Left kidney (tissue), 2 donors: ENCODE data around the gene HSPB7. TPM values are rescaled to one million over a fixed set of nuclear protein-coding genes. Genes with fewer than 3 reads are reported as not detected.

Experiments
- DNase-seq: peaks from one replicate; pipeline ENCODE4 v3.0.0-alpha.2; 2013
- polyA plus RNA-seq: library from polyadenylated mRNA; unstranded; fragments of 120-200 nt; gene quantifications from one replicate; pipeline ENCODE4 v1.2.1, GENCODE V29; 2013; ENCODE audit not compliant: insufficient read length

The HSPB7 gene
- polyA plus RNA-seq, 1 donor, result 2.5 TPM

GRCh38 chr1:15975805-15976680, 41.8 kb downstream of the HSPB7 start, which contains the start of gene ZBTB17:
ZBTB17 (minus strand) TSS chr1:15976101; CDS start chr1:15948495, 27,606 bp downstream.
- peak; percentile 92 for DNase-seq

DNA sequence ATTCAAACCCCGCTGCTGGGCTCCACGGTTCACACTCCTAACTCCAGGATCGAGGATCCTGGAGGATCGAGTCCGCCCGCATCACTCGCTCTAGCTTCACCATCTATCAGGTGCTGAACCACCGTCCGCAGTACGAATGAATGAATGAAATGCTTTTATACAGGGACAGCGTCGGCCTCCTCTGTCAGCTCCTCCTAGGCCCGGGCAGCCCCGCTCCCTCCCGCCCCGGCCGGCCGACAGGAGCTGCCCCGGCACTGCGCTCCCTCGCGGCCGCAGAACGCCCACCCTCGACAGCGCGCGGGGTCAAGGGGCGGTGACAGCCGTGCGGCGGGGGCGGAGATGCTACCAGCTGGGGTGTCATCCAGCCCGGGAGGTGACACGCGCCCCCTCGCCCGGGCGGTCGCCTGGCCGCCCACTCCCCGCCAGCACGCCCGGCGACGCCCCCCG, 42.5 kb downstream of the HSPB7 start:
- peak; percentile 41 for DNase-seq

- no peak for DNase-seq
These were observed 43.0 kb downstream of the HSPB7 start for GRCh38 chr1:15974855-15975254.

- DNase-seq, result no peak
These were observed 44.1 kb downstream of the HSPB7 start for GRCh38 chr1:15973772-15974171.

DNA sequence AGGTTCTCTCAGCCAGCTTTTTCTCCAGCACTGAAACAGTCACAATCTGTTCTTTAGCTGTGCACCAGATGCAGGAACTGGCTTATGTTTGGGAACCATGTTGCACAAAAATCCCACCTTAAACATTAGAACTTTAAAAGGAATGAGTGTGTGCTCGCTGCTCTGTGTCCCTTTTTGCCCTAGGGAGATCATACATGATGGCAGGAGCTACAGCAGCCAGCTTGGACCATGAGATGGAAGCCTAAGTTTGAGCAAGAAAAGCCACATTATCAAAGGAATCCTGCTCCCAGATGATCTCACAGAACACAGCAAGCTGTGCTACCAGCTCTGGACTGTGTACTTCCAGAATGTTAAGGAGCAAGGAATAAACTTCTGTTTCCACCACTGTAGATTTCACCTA, 45.4 kb downstream of the HSPB7 start:
- no peak for DNase-seq

DNA sequence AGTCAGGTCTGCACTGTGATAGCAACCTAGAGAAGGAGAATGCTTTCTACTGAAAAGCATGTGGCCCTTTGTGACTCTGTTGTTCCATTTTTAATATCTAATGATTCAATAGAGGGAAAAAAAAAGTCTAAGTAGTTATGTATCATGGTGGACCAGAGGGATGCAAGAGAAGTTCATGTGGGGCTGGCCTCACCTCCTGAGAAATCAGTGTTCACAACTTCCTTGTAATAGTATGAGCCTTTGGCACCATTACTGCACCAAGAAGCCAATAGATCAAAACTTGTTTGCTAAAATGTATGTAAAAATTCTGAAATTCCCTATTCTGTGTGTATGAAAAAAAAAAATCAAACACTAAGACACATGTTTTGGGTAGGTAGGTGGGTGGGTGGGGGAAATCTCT, 46.9 kb downstream of the HSPB7 start:
- DNase-seq, result no peak

GRCh38 chr1:15969321-15969880, 48.4 kb downstream of the HSPB7 start:
- DNase-seq, result no peak

DNA sequence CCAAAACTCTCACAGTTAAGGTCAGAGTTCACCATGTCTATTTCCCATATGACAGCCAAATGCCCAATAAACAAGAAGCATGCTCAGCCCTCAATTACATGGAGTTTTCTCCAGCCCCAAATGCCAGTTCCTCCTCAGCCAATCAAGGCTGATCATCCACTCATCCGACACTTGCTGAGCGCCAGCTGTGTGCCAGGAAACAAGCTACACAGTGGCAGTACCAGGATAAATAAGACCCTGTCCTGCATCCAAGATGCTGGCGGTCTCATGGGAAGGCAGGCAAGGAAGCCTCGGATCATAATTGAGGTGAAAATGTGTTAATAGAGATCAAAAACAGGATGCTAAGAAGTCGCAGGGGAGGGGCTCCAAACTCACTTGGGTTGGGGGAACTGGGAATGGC, 49.7 kb downstream of the HSPB7 start:
- no peak for DNase-seq

- no peak for DNase-seq
These were observed 50.9 kb downstream of the HSPB7 start for GRCh38 chr1:15966956-15967344.

DNA sequence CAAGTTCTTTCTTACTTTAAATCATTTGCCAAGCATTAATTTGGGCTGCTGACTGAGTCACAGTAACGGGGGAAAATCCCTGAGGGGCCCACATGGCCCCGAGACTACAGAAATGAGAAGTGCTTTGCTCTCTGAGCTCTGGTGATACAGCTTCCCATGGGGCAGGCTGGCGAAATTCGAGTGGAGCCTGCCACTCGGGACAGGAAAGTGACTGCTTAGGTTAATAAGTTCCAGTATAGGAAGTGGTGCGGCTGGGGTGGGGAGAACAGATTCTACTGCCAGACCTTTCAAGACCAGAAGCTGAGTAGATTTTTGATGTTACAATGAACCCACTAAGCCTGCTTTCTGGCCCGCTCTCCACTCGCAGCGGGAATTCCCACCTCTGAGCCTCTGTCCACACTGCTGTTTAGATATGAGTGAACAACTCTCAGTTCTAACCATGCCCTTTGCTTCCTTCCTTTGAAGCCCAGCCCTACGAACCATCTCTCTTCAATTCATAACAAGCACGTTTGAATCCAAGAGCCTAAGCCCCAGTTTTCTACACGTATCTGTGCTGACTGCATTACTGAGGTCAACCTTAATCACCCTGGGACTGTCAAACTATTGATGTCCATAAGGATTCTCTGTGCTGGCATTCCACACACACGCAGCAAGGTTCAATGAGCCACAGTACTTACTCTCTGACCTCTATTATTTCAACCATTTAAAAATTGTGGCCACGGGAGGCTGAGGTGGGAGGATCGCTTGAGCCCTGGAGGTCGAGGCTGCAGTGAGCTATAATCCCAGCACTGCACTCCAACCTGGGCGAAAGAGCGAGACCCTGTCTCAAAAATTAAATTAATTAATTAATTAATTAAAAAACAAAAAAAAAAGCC, 51.5 kb downstream of the HSPB7 start:
- DNase-seq, result no peak

DNA sequence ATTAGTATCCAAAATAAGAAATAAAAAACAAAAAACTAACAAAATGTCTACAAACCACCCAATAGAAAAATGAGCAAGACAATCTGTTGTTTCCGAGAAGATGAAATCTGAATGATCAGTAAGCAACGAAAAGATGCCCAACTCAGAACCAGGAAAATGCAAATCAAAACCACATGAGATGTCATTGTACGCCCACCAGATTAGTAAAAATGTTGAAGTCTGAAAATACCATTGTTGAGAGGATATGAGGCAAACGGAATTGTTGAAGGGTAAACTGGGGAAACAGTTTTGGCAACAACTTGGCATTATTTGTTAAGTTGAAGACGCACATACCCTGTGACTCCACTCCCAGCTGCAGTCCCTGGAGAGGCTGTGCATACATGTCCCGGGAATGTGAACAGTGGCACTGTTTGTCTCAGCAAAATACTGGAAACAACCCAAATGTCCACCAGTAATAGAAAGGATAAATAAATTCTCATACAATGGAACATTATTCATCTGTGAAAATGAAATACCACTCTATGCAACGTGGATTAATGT, 52.5 kb downstream of the HSPB7 start:
- DNase-seq, result no peak

Other genes starting within 250 kb of the HSPB7 start
- gene UQCRHL, start 210.4 kb downstream of the HSPB7 start, polyA plus RNA-seq, result 3.1 TPM
- 68.7 TPM for gene SPEN, start 170.3 kb downstream of the HSPB7 start, polyA plus RNA-seq
- 30.6 TPM for gene ZBTB17, start 41.9 kb downstream of the HSPB7 start, polyA plus RNA-seq
- gene SRARP, start 13.8 kb downstream of the HSPB7 start, polyA plus RNA-seq, result 0.23 TPM
- gene CLCNKA, start 4.0 kb upstream of the HSPB7 start, polyA plus RNA-seq, result 9.8 TPM
- gene CLCNKB, start 25.7 kb upstream of the HSPB7 start, polyA plus RNA-seq, result 37.2 TPM
- gene FAM131C, start 55.6 kb upstream of the HSPB7 start, polyA plus RNA-seq, result 1.3 TPM
- 15.4 TPM for gene EPHA2, start 138.0 kb upstream of the HSPB7 start, polyA plus RNA-seq
- 21.1 TPM for gene ARHGEF19, start 194.6 kb upstream of the HSPB7 start, polyA plus RNA-seq
- gene CPLANE2, start 219.1 kb upstream of the HSPB7 start, polyA plus RNA-seq, result 4.8 TPM